Measurements from ENCODE around the gene PRUNE2.

- TF ChIP-seq POLR2A (IDR thresholded peaks at IDR 0.05; ENCODE audit: borderline replicate concordance, extremely low read depth, insufficient read depth, insufficient read length) (no peak), RAD21 (IDR thresholded peaks at IDR 0.05; ENCODE audit: low read depth) (no peak), ZFX (IDR thresholded peaks at IDR 0.05) (no peak), JUND (IDR thresholded peaks at IDR 0.05) (no peak), EZH2 (IDR thresholded peaks at IDR 0.05) (no peak), ATF3 (IDR thresholded peaks at IDR 0.05) (no peak), POLR2AphosphoS5 (IDR thresholded peaks at IDR 0.05; ENCODE audit: low read depth, low read length) (no peak), REST (IDR thresholded peaks at IDR 0.05; ENCODE audit: low read depth) (no peak), CEBPB (IDR thresholded peaks at IDR 0.05; ENCODE audit: low read depth) (no peak), TCF7L2 (IDR thresholded peaks at IDR 0.05; ENCODE audit: borderline replicate concordance, extremely low read depth, insufficient read depth, insufficient read length) (no peak), YY1 (IDR thresholded peaks at IDR 0.05; ENCODE audit: extremely low read depth, insufficient replicate concordance, low read depth, low read length) (no peak), ZNF274 (IDR thresholded peaks at IDR 0.05; ENCODE audit: low read depth, low read length) (no peak)
- TF ChIP-seq, protein P1, sequence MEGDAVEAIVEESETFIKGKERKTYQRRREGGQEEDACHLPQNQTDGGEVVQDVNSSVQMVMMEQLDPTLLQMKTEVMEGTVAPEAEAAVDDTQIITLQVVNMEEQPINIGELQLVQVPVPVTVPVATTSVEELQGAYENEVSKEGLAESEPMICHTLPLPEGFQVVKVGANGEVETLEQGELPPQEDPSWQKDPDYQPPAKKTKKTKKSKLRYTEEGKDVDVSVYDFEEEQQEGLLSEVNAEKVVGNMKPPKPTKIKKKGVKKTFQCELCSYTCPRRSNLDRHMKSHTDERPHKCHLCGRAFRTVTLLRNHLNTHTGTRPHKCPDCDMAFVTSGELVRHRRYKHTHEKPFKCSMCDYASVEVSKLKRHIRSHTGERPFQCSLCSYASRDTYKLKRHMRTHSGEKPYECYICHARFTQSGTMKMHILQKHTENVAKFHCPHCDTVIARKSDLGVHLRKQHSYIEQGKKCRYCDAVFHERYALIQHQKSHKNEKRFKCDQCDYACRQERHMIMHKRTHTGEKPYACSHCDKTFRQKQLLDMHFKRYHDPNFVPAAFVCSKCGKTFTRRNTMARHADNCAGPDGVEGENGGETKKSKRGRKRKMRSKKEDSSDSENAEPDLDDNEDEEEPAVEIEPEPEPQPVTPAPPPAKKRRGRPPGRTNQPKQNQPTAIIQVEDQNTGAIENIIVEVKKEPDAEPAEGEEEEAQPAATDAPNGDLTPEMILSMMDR (IDR thresholded peaks at IDR 0.05 in 2 of 3, conservative IDR thresholded peaks at IDR 0.05 in 1 of 3; ENCODE audit: borderline replicate concordance in 1 of 3, insufficient read depth in 1 of 3, low read depth in 2 of 3, low read length in 2 of 3), result no peak
- TF ChIP-seq, protein P2, sequence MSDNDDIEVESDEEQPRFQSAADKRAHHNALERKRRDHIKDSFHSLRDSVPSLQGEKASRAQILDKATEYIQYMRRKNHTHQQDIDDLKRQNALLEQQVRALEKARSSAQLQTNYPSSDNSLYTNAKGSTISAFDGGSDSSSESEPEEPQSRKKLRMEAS (IDR thresholded peaks at IDR 0.05), result no peak
Observed at GRCh38 chr9:76667521-76667957, 238.4 kb downstream of the PRUNE2 start.

Data from HCT116 (cell line).